Activated CD4-positive, alpha-beta T cell treated with anti-CD3 and anti-CD28 coated beads, Interleukin-10, Interleukin-2, amounts not matched to agents 100 ng/mL and 50 ng/mL, durations not matched to agents 16 hours and 8 hours (primary cell): ENCODE results near the gene MIAT.
"Not testable (repeated sequence)": the region's sequence is repeated elsewhere in the genome, so short reads cannot be mapped to it uniquely, and the experiment has no call there.

Experiments used
- DNase-seq: peaks from one replicate; pipeline ENCODE4 v3.0.0-alpha.2; 2020

MIAT gene

DNA sequence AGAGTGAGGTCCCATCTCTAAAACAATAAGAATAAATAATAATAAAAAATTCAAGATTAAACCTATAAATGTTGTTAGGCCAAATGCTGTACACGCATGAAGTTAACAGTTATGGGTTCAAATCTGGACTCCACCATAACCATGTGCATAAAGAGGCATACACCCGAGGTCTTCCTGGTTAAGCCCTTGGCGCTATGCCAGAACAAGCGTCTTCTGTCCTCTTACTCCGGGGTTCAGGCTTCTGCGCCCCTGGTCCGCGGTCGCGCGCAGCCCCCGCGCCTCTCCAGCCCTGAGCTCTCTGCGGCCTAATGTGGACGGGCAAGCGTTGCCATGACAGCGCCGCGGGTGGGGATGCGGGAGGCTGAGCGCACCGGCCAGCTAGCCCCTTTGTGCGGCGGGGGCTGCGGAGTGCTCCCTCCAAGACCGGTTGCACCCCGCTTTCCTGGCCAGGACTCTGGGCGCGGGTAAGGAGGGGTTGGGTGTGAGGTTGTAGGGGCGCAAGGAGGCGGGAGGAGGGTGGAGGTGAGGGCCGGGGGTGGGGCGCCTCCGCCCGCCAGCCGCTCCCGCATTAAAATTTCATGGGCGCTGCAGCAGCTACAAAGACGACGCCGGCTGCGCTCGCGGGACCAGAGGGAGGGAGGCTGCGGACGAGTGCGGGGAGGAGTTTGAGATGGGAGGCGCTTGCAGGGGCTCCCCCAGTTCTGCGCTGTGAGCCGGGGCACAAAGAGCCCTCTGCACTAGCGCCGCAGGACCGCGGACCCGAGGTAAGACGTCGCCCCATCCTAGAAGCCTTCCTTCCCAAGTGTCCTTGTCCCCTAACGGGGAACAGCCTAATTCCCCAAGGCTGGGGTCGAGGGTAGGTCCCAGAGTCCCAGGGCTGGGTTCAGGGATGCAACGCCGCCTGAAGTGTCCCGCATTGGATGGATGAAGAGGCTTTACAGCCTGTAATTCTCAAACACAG, at the start of gene MIAT:
TSS of gene MIAT (plus strand) at position 698 of the 961 bp plus-strand sequence.
- peak; percentile 74 for DNase-seq

DNA sequence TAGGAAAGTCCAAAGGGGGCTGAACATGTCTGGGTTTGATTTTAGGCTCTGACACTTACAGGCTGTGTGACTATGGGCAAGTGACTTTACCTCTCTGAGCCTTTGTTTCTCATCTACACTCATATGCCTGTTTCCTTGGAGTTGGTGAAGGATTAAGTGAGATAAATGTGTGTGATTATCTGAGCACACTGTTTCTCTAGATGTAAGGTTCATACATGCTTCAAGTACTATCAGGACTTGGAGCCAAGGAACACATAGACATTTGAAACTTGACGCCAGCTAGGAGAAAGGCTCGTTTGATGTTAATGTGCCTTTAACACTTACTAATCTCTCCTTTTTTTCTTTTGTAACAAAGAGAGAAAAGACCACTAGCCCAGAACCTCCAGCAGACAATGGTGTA, 49.3 kb upstream of the MIAT start:
- no peak for DNase-seq

GRCh38 chr22:26609287-26609686, 48.1 kb upstream of the MIAT start:
- no peak for DNase-seq

- DNase-seq: peak; percentile 84
Observed at GRCh38 chr22:26610072-26610958, 47.1 kb upstream of the MIAT start.

DNA sequence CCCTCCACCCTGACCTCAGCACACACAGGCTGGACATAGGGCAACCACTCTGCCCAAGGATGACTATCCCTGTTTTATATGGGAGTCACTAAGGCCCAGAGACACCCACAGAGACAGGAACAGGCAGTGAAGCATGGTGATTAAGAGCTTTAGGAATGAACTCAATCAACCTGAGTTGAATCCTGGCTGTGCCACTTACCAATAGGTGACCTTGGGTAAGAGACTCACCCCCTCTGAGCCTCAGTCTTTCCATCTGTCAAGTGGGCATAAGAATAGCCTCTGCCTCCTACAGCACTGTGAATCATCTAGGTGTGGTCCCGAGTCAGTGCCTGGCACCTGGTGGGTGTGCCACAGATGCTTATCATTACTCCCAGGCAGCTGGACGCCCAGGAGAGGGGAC, 46.4 kb upstream of the MIAT start:
- DNase-seq: no peak

- DNase-seq: no peak
Observed at GRCh38 chr22:26612652-26613051, 44.7 kb upstream of the MIAT start.

GRCh38 chr22:26613753-26614152, 43.6 kb upstream of the MIAT start:
- not testable (repeated sequence) for DNase-seq

GRCh38 chr22:26614322-26614721, 43.1 kb upstream of the MIAT start:
- DNase-seq: no peak

DNA sequence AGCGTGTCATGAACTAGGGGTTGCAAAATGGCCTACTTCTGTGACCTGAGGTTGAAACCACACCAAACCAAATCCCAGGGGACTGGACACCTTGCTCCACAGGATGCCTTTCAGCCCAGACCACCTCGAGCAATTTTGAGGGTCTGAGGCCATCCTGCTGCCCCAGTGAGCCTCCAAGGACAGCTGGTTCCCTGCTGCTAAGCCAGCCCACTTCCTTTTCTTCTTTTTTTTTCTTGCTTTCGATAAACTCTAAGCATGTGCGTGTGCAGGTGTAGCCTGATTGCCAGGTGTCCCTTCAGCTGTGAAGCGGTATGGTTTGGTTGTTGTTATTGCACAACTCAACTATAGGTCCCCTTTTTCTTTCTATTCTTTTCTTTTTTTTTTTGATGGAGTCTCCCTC, 42.2 kb upstream of the MIAT start:
- DNase-seq: no peak

- no peak for DNase-seq
Observed at GRCh38 chr22:26615830-26616435, 41.5 kb upstream of the MIAT start.

GRCh38 chr22:26616650-26617049, 40.7 kb upstream of the MIAT start:
- no peak for DNase-seq

DNA sequence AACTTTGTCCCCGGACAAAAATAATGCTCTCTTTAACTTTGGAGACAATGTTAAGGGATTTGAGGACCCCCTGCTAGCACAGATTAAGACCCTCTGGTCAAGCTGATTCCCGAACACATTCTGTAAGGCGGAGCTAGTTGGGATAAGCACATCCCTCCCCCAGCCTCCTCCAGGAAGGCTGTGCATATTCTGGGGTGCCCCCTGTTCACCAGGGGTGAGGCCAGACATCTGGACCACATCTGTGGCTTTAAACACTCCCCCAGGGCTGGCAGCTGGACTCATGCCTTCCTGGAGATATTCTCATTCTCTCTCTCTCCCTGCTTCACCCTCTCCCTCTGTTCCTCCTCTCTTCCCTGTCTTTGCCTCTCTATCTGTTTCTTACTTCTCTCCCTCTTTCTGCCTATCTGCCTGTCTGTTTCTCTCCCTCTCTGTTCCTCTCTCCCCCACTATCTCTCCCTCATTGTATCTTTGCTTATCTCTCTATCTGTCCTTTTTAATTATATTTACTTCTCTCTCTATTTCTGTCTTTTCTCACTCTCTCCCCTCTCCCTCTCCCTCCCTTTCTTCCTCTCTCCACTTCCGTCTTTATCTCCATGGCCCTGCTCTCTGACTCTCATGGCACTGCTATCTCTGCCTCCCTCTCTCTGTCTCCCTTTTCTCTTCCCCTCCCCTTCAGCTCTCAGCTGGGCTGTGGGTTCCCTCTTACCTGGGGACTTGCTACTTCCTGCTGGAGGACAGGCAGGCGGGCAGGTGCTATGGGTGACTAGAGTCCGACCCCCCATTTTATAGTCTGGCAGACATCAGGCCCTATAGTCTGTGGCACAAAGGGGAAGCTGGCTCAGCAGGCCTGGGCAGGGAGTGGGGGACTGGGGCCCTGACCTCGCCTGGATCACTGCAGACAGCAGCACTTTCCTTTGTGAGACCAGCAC, 39.9 kb upstream of the MIAT start, which contains the start of gene CRYBB1:
TSS of gene CRYBB1 (minus strand) at position 757 of the 929 bp plus-strand sequence. CDS start 1,708 bp downstream, outside the sequence.
- no peak for DNase-seq

GRCh38 chr22:26618455-26618854, 38.9 kb upstream of the MIAT start:
- DNase-seq: no peak

GRCh38 chr22:26619510-26619909, 37.9 kb upstream of the MIAT start:
- DNase-seq: no peak

GRCh38 chr22:26620197-26620596, 37.2 kb upstream of the MIAT start:
- no peak for DNase-seq

GRCh38 chr22:26621663-26622062, 35.7 kb upstream of the MIAT start, which contains the start of gene CRYBA4:
Gene CRYBA4, plus strand, starts transcription at chr22:26621963. Its CDS starts 634 bp downstream, at chr22:26622597.
- DNase-seq: no peak

DNA sequence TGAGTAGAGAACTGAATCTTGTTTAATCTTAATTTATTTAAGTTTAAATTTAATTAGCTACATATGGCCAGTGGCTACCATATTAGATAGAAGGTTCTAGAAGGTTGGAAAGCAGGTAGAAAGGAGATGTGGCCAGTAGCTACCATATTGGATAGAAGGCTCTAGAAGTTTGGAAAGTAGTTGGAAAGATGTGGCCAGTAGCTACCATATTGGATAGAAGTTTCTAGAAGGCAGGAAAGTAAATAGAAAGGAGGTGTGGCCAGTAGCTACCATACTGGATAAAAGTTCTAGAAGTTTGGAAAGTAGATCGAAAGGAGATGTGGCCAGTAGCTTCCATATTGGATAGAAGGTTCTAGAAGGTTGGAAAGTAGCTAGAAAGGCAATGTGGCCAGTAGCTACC, 33.4 kb upstream of the MIAT start:
- DNase-seq: no peak

DNA sequence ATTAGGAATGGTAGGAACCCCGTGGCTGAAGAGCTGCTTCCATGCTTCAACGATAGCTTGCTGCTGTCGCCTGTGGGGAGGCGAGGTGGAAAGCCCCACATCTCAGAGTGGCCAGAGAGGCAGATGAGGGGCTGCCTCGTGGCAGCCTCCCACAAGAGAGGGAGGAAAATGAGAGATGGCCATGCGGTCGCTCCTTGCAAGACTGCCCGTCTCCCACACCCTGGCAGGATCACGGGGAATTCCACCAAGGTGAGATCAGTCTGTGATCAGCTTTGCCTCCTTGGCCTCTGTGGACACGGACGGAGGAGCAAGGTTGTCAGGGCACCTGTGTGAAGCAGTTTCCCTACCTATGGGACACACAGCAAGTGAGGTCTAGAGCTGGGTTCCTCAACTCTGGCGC, 32.6 kb upstream of the MIAT start:
- no peak for DNase-seq

DNA sequence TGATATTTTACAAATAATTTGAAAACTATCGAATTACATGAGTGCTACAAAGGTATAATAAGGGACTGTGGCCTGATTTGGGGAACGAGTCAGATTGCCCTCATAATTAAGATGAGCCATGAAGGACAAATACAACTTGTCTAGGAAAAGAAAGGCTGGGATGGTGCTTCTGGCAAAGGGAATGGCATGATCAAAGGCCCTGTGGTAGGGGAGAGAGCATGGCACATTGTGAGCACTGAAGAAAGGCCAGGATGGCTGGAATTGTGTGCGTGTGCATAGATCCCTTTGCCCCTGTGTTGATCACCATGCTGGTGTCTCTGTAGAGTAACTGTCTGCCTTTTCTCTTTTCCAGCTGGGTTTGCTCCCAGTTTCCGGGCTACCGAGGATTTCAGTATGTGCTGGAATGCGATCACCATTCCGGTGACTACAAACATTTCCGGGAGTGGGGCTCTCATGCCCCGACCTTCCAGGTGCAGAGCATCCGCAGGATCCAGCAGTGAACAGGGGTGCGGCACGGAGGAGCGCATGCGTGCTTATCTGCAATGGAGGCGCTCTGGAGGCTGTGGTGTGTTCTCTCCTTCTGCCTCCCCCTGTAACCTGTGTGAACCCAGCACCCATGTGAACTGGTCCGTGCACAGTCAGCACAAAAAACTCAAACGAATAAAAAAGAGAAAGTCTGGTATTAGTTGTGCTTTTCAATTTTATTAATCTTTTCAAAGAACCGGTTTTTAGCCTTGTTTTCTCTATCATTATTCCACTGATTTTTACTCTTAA, 27.2 kb upstream of the MIAT start:
- DNase-seq: no peak

DNA sequence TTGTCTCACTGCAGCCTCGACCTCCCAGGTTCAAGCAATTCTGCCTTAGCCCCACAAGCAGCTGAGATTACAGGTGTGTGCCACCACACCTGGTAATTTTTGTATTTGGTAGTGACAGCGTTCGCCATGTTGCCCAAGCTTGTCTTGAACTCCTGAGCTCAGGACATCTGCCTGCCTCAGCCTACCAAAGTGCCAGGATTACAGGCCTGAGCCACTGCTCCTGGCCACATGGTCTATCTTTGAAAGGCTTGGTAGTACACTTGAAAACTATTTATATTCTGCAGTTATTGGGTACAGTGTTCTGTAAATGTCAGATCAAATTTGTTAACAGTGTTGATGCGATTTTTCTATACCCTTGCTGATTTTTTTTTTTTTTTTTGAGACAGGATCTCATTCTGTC, 26.1 kb upstream of the MIAT start:
- DNase-seq: no peak
